Stimulated activated CD8-positive, alpha-beta memory T cell treated with anti-CD3 and anti-CD28 coated beads, Interleukin-7, amount 100 ng/mL, for 1 hour (primary cell): ENCODE data around the gene AP2A2.
"Not testable (repeated sequence)": the region's sequence is repeated elsewhere in the genome, so short reads cannot be mapped to it uniquely, and the experiment has no call there.

Experiments used
- DNase-seq, 2 donors: peaks; one replicate each; pipeline ENCODE4 v3.0.0-alpha.2; 2020; ENCODE audit warnings: low read depth in 2 of 2

The AP2A2 gene

GRCh38 chr11:1015826-1016545, 90.3 kb downstream of the AP2A2 start:
- DNase-seq: no peak

GRCh38 chr11:1016610-1017126, 91.0 kb downstream of the AP2A2 start:
- DNase-seq: not testable (repeated sequence)

- DNase-seq: no peak
Measured at GRCh38 chr11:1017269-1018005, 91.8 kb downstream of the AP2A2 start.

GRCh38 chr11:1018091-1018490, 92.4 kb downstream of the AP2A2 start:
- DNase-seq: no peak

- no peak for DNase-seq
Measured at GRCh38 chr11:1019321-1019910, 93.7 kb downstream of the AP2A2 start.

GRCh38 chr11:1020211-1020905, 94.7 kb downstream of the AP2A2 start:
- no peak for DNase-seq

- no peak for DNase-seq
Measured at GRCh38 chr11:1022411-1022810, 96.7 kb downstream of the AP2A2 start.

GRCh38 chr11:1022908-1023810, 97.5 kb downstream of the AP2A2 start:
- no peak for DNase-seq

GRCh38 chr11:1023811-1024596, 98.3 kb downstream of the AP2A2 start:
- DNase-seq: no peak

GRCh38 chr11:1024597-1025409, 99.1 kb downstream of the AP2A2 start:
- no peak for DNase-seq

- DNase-seq: no peak
Measured at GRCh38 chr11:1025410-1026162, 99.9 kb downstream of the AP2A2 start.

GRCh38 chr11:1026163-1026450, 100.4 kb downstream of the AP2A2 start:
- no peak for DNase-seq

GRCh38 chr11:1026641-1027482, 101.2 kb downstream of the AP2A2 start:
- no peak for DNase-seq

- DNase-seq: no peak
Measured at GRCh38 chr11:1027483-1028290, 102.0 kb downstream of the AP2A2 start.

GRCh38 chr11:1028291-1028540, 102.5 kb downstream of the AP2A2 start:
- DNase-seq: no peak

- no peak for DNase-seq
Measured at GRCh38 chr11:1028616-1029015, 102.9 kb downstream of the AP2A2 start.

GRCh38 chr11:1029051-1029450, 103.4 kb downstream of the AP2A2 start:
- DNase-seq: no peak
